Measurements from ENCODE around the gene ITGAX. TPM values are rescaled to one million over a fixed set of nuclear protein-coding genes. Genes with fewer than 3 reads are reported as not detected.

Gene ITGAX
- total and polyA plus RNA-seq, 10 of the 15 experiments (the other 5 are each of a cell fraction or from before 2014, with no cell fraction given) = 1.6 to 37.9 (median 17.9) TPM

DNA sequence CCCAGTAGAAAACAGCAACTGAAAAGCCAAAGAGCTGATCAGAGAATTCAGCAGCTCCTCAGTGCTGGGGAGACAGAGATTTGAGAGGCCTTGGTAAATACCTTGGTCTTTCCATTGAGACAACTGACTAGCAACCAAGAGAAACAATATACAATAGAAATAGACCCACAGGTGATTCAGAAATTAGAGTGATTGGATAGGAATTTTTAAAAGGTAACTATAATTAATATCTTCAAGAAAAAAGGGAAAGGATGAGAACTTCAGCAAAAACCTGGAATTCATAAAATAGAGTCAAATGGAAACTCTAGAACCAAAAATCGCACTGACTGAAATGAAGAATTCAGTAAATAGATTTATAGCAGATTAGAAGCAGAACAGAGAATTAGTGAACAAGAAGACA, 32.5 kb upstream of the ITGAX start (continued):
- no peak for TF ChIP-seq E4F1 (IDR thresholded peaks at IDR 0.05; ENCODE audit: borderline replicate concordance, partially characterized antibody)
- TF ChIP-seq, protein P1, sequence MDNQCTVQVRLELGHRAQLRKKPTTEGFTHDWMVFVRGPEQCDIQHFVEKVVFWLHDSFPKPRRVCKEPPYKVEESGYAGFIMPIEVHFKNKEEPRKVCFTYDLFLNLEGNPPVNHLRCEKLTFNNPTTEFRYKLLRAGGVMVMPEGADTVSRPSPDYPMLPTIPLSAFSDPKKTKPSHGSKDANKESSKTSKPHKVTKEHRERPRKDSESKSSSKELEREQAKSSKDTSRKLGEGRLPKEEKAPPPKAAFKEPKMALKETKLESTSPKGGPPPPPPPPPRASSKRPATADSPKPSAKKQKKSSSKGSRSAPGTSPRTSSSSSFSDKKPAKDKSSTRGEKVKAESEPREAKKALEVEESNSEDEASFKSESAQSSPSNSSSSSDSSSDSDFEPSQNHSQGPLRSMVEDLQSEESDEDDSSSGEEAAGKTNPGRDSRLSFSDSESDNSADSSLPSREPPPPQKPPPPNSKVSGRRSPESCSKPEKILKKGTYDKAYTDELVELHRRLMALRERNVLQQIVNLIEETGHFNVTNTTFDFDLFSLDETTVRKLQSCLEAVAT (IDR thresholded peaks at IDR 0.05) = no peak
- no peak for TF ChIP-seq SREBF1 (IDR thresholded peaks at IDR 0.05; ENCODE audit: low read length)
- TF ChIP-seq, protein P2, sequence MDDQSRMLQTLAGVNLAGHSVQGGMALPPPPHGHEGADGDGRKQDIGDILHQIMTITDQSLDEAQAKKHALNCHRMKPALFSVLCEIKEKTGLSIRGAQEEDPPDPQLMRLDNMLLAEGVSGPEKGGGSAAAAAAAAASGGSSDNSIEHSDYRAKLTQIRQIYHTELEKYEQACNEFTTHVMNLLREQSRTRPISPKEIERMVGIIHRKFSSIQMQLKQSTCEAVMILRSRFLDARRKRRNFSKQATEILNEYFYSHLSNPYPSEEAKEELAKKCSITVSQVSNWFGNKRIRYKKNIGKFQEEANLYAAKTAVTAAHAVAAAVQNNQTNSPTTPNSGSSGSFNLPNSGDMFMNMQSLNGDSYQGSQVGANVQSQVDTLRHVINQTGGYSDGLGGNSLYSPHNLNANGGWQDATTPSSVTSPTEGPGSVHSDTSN (IDR thresholded peaks at IDR 0.05; ENCODE audit: insufficient replicate concordance, low read depth, low read length) = no peak

- intact Hi-C loops (cut with micrococcal nuclease; ENCODE audit: unreplicated experiment) (no loop called here), in situ Hi-C loops (cut with MboI) (no loop called here)
- no peaks in the 10 kb centered on the region for H4K20me1 ChIP-seq (ENCODE audit: control insufficient read depth, insufficient read depth)
- no TSS peak for BruUV-seq (replicated peaks)
- POLR2A ChIA-PET = no interaction called here
- no peak overlapping the region for H3K27ac ChIP-seq (ENCODE audit: control insufficient read depth, insufficient read depth)
- H3K4me2 ChIP-seq (ENCODE audit: control insufficient read depth, insufficient read depth) = no peak overlapping the region
- CTCF ChIA-PET = interaction anchor here (0.6 kb wide), 1 partner anchor 107 kb away, joined by 3 read pairs; no protein-coding TSS in a partner anchor
- 75% methylated on average over 10 of the region's 10 CpGs for WGBS (ENCODE audit: insufficient coverage, insufficient replicate concordance, low lambda C conversion rate, missing lambda C conversion rate)
- H3K4me3 ChIP-seq = no peak overlapping the region
- H3K9ac ChIP-seq (ENCODE audit: control insufficient read depth, insufficient read depth, low read length) = no peak overlapping the region
- SMC1A ChIA-PET (ENCODE audit: uncharacterized antibody, unreplicated experiment) = interaction anchor here (0.6 kb wide), 1 partner anchor 21 kb away, joined by 3 read pairs; no protein-coding TSS in a partner anchor
- no peaks in the 10 kb centered on the region; a peak in 1 of 4 replicates for H3K27me3 ChIP-seq (replicated peaks in 1 of 2; ENCODE audit: control insufficient read depth in 2 of 2, insufficient read depth in 2 of 2, low read length in 1 of 2)
- H3K9me3 ChIP-seq (replicated peaks; ENCODE audit: control insufficient read depth, insufficient read depth, low read length) = peaks cover 10% of the 10 kb centered on the region; the same call in 2 of the 3 replicates
- H3K79me2 ChIP-seq (ENCODE audit: control insufficient read depth, insufficient read depth, low read length) = no peaks in the 10 kb centered on the region
- no peak overlapping the region for H2AFZ ChIP-seq (ENCODE audit: control insufficient read depth, low read depth, low read length)
- no peaks in the 10 kb centered on the region; a peak in 1 of 4 replicates for H3K36me3 ChIP-seq (ENCODE audit: control insufficient read depth in 2 of 2, insufficient read depth in 2 of 2, low read length in 1 of 2)
- H3K4me1 ChIP-seq (ENCODE audit: control insufficient read depth, insufficient read depth, low read length) = peaks cover 3% of the 10 kb centered on the region; the same call in 1 of the 2 replicates
- RAD21 ChIA-PET (ENCODE audit: unreplicated experiment) = no interaction called here
- FAIRE-seq (no peak), ATAC-seq (no peak), DNase-seq (ENCODE audit: low read depth, low spot score) (no peak)
- TF ChIP-seq TAF1 (IDR thresholded peaks at IDR 0.05; ENCODE audit: borderline replicate concordance, low read depth, low read length) = no peak
- no peak for TF ChIP-seq ESRRA (IDR thresholded peaks at IDR 0.05; ENCODE audit: low read length)
- no peak for TF ChIP-seq RUNX3 (IDR thresholded peaks at IDR 0.05; ENCODE audit: low read length)
- TF ChIP-seq, protein P1 (IDR thresholded peaks at IDR 0.05) = no peak
- TF ChIP-seq ZSCAN29 (IDR thresholded peaks at IDR 0.05) = no peak
- TF ChIP-seq JUNB (IDR thresholded peaks at IDR 0.05) = no peak
- TF ChIP-seq, protein P3, sequence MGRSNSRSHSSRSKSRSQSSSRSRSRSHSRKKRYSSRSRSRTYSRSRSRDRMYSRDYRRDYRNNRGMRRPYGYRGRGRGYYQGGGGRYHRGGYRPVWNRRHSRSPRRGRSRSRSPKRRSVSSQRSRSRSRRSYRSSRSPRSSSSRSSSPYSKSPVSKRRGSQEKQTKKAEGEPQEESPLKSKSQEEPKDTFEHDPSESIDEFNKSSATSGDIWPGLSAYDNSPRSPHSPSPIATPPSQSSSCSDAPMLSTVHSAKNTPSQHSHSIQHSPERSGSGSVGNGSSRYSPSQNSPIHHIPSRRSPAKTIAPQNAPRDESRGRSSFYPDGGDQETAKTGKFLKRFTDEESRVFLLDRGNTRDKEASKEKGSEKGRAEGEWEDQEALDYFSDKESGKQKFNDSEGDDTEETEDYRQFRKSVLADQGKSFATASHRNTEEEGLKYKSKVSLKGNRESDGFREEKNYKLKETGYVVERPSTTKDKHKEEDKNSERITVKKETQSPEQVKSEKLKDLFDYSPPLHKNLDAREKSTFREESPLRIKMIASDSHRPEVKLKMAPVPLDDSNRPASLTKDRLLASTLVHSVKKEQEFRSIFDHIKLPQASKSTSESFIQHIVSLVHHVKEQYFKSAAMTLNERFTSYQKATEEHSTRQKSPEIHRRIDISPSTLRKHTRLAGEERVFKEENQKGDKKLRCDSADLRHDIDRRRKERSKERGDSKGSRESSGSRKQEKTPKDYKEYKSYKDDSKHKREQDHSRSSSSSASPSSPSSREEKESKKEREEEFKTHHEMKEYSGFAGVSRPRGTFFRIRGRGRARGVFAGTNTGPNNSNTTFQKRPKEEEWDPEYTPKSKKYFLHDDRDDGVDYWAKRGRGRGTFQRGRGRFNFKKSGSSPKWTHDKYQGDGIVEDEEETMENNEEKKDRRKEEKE (IDR thresholded peaks at IDR 0.05) = no peak
- no peak for TF ChIP-seq ZBED1 (IDR thresholded peaks at IDR 0.05; ENCODE audit: borderline replicate concordance)
These were observed 30.9 kb upstream of the ITGAX start for GRCh38 chr16:31323959-31324629.

Measured in GM12878 (cell line).